ENCODE measurements around the gene CTTN.

Gene CTTN

GRCh38 chr11:70381350-70381749, 17.0 kb upstream of the CTTN start:
- no peaks in the 10 kb centered on the region for H3K9me3 ChIP-seq (ENCODE audit: low read length)
- H3K4me2 ChIP-seq (ENCODE audit: low read length) = no peak overlapping the region
- peaks cover 70% of the 10 kb centered on the region for H3K36me3 ChIP-seq (ENCODE audit: insufficient read depth, low read length)
- H3K4me3 ChIP-seq (ENCODE audit: low read depth, low read length, poor library complexity, severe bottlenecking) = no peak overlapping the region
- H2AFZ ChIP-seq (ENCODE audit: low read length) = no peak overlapping the region
- H3K9me2 ChIP-seq (ENCODE audit: low read depth, low read length) = no peaks in the 10 kb centered on the region
- H4K20me1 ChIP-seq (ENCODE audit: insufficient read depth, low read length) = no peaks in the 10 kb centered on the region
- H3K4me1 ChIP-seq (ENCODE audit: insufficient read depth, low read length, severe bottlenecking) = no peaks in the 10 kb centered on the region
- no peak overlapping the region for H3K9ac ChIP-seq (ENCODE audit: low read length)
- H3F3A ChIP-seq (ENCODE audit: insufficient read depth, low read length) = no peaks in the 10 kb centered on the region
- no peak overlapping the region for H3K27ac ChIP-seq (ENCODE audit: low read depth, low read length, poor library complexity, severe bottlenecking)
- no peaks in the 10 kb centered on the region for H3K27me3 ChIP-seq (ENCODE audit: insufficient read depth, low read length)
- TF ChIP-seq, protein P1, sequence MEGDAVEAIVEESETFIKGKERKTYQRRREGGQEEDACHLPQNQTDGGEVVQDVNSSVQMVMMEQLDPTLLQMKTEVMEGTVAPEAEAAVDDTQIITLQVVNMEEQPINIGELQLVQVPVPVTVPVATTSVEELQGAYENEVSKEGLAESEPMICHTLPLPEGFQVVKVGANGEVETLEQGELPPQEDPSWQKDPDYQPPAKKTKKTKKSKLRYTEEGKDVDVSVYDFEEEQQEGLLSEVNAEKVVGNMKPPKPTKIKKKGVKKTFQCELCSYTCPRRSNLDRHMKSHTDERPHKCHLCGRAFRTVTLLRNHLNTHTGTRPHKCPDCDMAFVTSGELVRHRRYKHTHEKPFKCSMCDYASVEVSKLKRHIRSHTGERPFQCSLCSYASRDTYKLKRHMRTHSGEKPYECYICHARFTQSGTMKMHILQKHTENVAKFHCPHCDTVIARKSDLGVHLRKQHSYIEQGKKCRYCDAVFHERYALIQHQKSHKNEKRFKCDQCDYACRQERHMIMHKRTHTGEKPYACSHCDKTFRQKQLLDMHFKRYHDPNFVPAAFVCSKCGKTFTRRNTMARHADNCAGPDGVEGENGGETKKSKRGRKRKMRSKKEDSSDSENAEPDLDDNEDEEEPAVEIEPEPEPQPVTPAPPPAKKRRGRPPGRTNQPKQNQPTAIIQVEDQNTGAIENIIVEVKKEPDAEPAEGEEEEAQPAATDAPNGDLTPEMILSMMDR (IDR thresholded peaks at IDR 0.05; ENCODE audit: low read length) = no peak
- no peak for TF ChIP-seq EZH2 (IDR thresholded peaks at IDR 0.05; ENCODE audit: borderline replicate concordance, low read length)
- H3K79me2 ChIP-seq (ENCODE audit: insufficient read depth, low read length) = no peaks in the 10 kb centered on the region

GRCh38 chr11:70381872-70382861, 16.2 kb upstream of the CTTN start:
- Histone ChIP-seq H3K9me2 (ENCODE audit: low read depth, low read length) (no peaks in the 10 kb centered on the region), H4K20me1 (ENCODE audit: insufficient read depth, low read length) (no peaks in the 10 kb centered on the region), H3K27me3 (ENCODE audit: insufficient read depth, low read length) (no peaks in the 10 kb centered on the region), H3K9ac (ENCODE audit: low read length) (no peak overlapping the region), H3F3A (ENCODE audit: insufficient read depth, low read length) (no peaks in the 10 kb centered on the region), H3K4me2 (ENCODE audit: low read length) (no peak overlapping the region), H3K27ac (ENCODE audit: low read depth, low read length, poor library complexity, severe bottlenecking) (no peak overlapping the region), H2AFZ (ENCODE audit: low read length) (no peak overlapping the region), H3K9me3 (ENCODE audit: low read length) (no peaks in the 10 kb centered on the region), H3K4me1 (ENCODE audit: insufficient read depth, low read length, severe bottlenecking) (no peaks in the 10 kb centered on the region), H3K36me3 (ENCODE audit: insufficient read depth, low read length) (peaks cover 61% of the 10 kb centered on the region), H3K79me2 (ENCODE audit: insufficient read depth, low read length) (no peaks in the 10 kb centered on the region), H3K4me3 (ENCODE audit: low read depth, low read length, poor library complexity, severe bottlenecking) (no peak overlapping the region)
- TF ChIP-seq, protein P1 (IDR thresholded peaks at IDR 0.05; ENCODE audit: low read length) = no peak
- TF ChIP-seq EZH2 (IDR thresholded peaks at IDR 0.05; ENCODE audit: borderline replicate concordance, low read length) = no peak

- Histone ChIP-seq H3K79me2 (ENCODE audit: insufficient read depth, low read length) (no peaks in the 10 kb centered on the region), H3K4me1 (ENCODE audit: insufficient read depth, low read length, severe bottlenecking) (no peaks in the 10 kb centered on the region), H3K36me3 (ENCODE audit: insufficient read depth, low read length) (peaks cover 44% of the 10 kb centered on the region)
Measured at GRCh38 chr11:70383664-70384565, 14.4 kb upstream of the CTTN start.

More at GRCh38 chr11:70383664-70384565, 14.4 kb upstream of the CTTN start:
- Histone ChIP-seq H3K9ac (ENCODE audit: low read length) (no peak overlapping the region), H3K27me3 (ENCODE audit: insufficient read depth, low read length) (no peaks in the 10 kb centered on the region), H4K20me1 (ENCODE audit: insufficient read depth, low read length) (no peaks in the 10 kb centered on the region), H3K4me3 (ENCODE audit: low read depth, low read length, poor library complexity, severe bottlenecking) (no peak overlapping the region), H3K27ac (ENCODE audit: low read depth, low read length, poor library complexity, severe bottlenecking) (no peak overlapping the region), H3K4me2 (ENCODE audit: low read length) (no peak overlapping the region), H3F3A (ENCODE audit: insufficient read depth, low read length) (no peaks in the 10 kb centered on the region), H3K9me2 (ENCODE audit: low read depth, low read length) (no peaks in the 10 kb centered on the region), H3K9me3 (ENCODE audit: low read length) (no peaks in the 10 kb centered on the region), H2AFZ (ENCODE audit: low read length) (no peak overlapping the region)
- TF ChIP-seq EZH2 (IDR thresholded peaks at IDR 0.05; ENCODE audit: borderline replicate concordance, low read length) = no peak
- TF ChIP-seq, protein P1 (IDR thresholded peaks at IDR 0.05; ENCODE audit: low read length) = no peak

Measured in OCI-LY1 (cell line).